HL-60 (cell line): ENCODE data around the gene EFNA5.

Source experiments
- DNase-seq, 2 experiments: peaks; one replicate each; pipeline ENCODE4 v3.0.0-alpha.2; 2010 to 2020; ENCODE audit warnings: low read depth in 1 of 2, low spot score in 1 of 2
- H3K27ac ChIP-seq: fragments of 250-450 bp; sonication (Bioruptor Pico); replicated peaks from 2 replicates; pipeline ENCODE4 v1.5.1; 2020; ENCODE audit warnings: mild to moderate bottlenecking, moderate library complexity
- H3K27me3 ChIP-seq: fragments of 250-450 bp; sonication (Bioruptor Pico); 2 replicates; pipeline ENCODE4 v1.5.1; 2021; ENCODE audit warnings: mild to moderate bottlenecking, moderate library complexity; ENCODE audit not compliant: insufficient read depth, poor library complexity, severe bottlenecking
- H3K4me3 ChIP-seq: replicated peaks from 2 replicates; pipeline ENCODE4 v1.5.1; 2011; ENCODE audit warnings: mild to moderate bottlenecking, control low read depth, low read length; ENCODE audit not compliant: insufficient read depth
- GABPA ChIP-seq: IDR thresholded peaks from 2 replicates; pipeline ENCODE4 v1.6.1; 2012; ENCODE audit warnings: low read depth
- POLR2AphosphoS5 ChIP-seq: IDR thresholded peaks from 2 replicates; pipeline ENCODE4 v1.6.1; 2012; ENCODE audit warnings: low read depth
- SPI1 ChIP-seq: IDR thresholded peaks from 2 replicates; pipeline ENCODE4 v1.6.1; 2012; ENCODE audit warnings: low read depth, mild to moderate bottlenecking, borderline replicate concordance
- TF ChIP-seq, protein P1 (sequence below): IDR thresholded peaks from one replicate; pipeline ENCODE4 v1.5.1; 2011; ENCODE audit warnings: low read length, control low read depth, inconsistent platforms; ENCODE audit not compliant: insufficient read depth
- TF ChIP-seq, protein P2 (sequence below): IDR thresholded peaks from 2 replicates; pipeline ENCODE4 v1.6.1; 2012; ENCODE audit warnings: low read depth; ENCODE audit not compliant: insufficient replicate concordance

The EFNA5 gene

DNA sequence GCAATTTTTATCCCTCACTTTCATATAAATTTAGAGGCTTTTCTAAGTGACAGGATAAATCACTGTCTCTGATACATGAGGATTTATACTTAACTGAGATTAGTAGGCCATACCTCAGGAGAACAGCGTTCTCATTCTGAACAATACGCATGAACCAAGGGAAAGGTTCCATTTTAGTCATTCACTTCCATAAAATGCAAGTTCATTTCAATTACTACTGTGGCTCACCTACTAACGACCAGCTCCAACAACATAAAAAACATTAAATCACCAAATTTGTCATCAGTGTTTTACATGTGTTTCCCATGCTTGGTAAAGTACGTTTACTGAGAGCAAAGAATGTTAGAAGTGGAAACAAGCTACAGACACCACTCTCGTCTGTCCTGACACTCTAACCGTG lies 67.4 kb downstream of the EFNA5 start:
- TF ChIP-seq POLR2AphosphoS5 = no peak
- TF ChIP-seq, protein P1, sequence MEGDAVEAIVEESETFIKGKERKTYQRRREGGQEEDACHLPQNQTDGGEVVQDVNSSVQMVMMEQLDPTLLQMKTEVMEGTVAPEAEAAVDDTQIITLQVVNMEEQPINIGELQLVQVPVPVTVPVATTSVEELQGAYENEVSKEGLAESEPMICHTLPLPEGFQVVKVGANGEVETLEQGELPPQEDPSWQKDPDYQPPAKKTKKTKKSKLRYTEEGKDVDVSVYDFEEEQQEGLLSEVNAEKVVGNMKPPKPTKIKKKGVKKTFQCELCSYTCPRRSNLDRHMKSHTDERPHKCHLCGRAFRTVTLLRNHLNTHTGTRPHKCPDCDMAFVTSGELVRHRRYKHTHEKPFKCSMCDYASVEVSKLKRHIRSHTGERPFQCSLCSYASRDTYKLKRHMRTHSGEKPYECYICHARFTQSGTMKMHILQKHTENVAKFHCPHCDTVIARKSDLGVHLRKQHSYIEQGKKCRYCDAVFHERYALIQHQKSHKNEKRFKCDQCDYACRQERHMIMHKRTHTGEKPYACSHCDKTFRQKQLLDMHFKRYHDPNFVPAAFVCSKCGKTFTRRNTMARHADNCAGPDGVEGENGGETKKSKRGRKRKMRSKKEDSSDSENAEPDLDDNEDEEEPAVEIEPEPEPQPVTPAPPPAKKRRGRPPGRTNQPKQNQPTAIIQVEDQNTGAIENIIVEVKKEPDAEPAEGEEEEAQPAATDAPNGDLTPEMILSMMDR = no peak
- Histone ChIP-seq H3K27me3 (no peaks in the 10 kb centered on the region), H3K4me3 (no peak overlapping the region), H3K27ac (no peak overlapping the region)
- no peak for DNase-seq

DNA sequence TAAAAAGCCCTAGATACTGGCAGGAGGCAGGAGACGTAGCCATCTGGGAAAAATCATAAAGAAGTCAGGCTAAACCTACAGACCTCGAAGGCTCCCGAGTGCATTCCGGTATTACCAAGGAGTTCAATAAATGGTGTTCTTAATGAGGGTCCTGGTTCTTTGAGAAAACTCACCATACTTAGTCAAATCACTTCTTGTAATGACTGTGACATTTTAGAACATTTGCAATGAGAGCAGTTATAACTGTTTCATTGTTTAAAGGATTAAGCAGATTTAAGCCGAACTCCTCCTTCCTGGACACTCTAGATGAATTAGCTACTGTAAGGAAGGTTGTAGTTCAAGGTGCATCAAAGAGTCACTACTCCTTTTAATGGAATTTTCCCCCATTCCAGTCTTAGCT lies 67.8 kb downstream of the EFNA5 start:
- no peak for TF ChIP-seq SPI1
- no peak for TF ChIP-seq GABPA
- TF ChIP-seq, protein P2, sequence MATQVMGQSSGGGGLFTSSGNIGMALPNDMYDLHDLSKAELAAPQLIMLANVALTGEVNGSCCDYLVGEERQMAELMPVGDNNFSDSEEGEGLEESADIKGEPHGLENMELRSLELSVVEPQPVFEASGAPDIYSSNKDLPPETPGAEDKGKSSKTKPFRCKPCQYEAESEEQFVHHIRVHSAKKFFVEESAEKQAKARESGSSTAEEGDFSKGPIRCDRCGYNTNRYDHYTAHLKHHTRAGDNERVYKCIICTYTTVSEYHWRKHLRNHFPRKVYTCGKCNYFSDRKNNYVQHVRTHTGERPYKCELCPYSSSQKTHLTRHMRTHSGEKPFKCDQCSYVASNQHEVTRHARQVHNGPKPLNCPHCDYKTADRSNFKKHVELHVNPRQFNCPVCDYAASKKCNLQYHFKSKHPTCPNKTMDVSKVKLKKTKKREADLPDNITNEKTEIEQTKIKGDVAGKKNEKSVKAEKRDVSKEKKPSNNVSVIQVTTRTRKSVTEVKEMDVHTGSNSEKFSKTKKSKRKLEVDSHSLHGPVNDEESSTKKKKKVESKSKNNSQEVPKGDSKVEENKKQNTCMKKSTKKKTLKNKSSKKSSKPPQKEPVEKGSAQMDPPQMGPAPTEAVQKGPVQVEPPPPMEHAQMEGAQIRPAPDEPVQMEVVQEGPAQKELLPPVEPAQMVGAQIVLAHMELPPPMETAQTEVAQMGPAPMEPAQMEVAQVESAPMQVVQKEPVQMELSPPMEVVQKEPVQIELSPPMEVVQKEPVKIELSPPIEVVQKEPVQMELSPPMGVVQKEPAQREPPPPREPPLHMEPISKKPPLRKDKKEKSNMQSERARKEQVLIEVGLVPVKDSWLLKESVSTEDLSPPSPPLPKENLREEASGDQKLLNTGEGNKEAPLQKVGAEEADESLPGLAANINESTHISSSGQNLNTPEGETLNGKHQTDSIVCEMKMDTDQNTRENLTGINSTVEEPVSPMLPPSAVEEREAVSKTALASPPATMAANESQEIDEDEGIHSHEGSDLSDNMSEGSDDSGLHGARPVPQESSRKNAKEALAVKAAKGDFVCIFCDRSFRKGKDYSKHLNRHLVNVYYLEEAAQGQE = no peak
- TF ChIP-seq, protein P1 = no peak
- TF ChIP-seq POLR2AphosphoS5 = no peak
- H3K27me3 ChIP-seq = no peaks in the 10 kb centered on the region
- no peak overlapping the region for H3K27ac ChIP-seq
- H3K4me3 ChIP-seq = no peak overlapping the region
- DNase-seq = no peak

DNA sequence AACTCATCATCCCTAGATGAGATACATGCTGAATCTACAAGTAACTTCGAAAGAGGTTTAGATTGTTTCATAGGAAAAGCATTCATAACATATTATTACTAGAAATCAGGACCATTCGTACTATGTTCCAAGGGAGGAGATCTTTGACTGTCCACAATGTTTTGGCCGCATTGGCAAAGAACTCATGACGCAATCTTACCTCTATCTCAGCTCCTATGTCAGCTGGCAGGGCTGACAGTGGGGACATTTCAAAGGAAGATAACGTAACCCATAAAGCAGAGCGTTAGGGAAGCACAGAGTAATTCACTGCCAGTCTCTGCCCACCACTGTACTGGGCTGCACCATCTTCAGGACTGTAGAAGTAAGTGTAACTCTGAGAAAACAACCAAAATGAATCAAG lies 69.7 kb downstream of the EFNA5 start:
- Histone ChIP-seq H3K27me3 (no peaks in the 10 kb centered on the region), H3K4me3 (no peak overlapping the region), H3K27ac (no peak overlapping the region)
- no peak for DNase-seq
- TF ChIP-seq POLR2AphosphoS5 (no peak), SPI1 (no peak), GABPA (no peak)
- TF ChIP-seq, protein P1 = no peak
- TF ChIP-seq, protein P2 = no peak

DNA sequence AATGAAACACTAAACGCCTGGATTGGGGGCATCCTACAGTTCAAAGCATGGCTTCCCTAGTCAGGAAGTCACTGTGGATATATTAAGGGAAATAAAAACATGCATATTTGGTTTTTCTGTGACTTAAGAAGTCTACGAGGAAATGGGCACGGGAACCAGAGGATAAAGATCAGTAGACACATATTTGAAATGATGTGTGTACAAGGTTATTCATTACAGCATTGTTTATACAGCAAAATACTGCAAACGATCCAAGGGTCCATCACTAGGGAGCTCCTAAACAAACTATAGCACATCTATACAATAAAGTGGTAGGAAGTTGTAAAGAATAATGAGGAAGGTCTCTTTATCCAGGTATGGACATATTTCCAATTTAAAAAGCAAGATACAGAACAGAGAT lies 71.8 kb downstream of the EFNA5 start:
- TF ChIP-seq, protein P2 = no peak
- TF ChIP-seq, protein P1 = no peak
- TF ChIP-seq GABPA (no peak), POLR2AphosphoS5 (no peak), SPI1 (no peak)
- no peak overlapping the region for H3K4me3 ChIP-seq
- DNase-seq = no peak
- no peaks in the 10 kb centered on the region for H3K27me3 ChIP-seq
- no peak overlapping the region for H3K27ac ChIP-seq
